HG03095 (cell line): ENCODE results near the gene FUT6.
"Not testable (repeated sequence)": the region's sequence is repeated elsewhere in the genome, so short reads cannot be mapped to it uniquely, and the experiment has no call there.

Source experiments
- ATAC-seq: cut with Tn5 transposase; IDR thresholded peaks from one replicate; pipeline ENCODE4 v1.9.1; 2021; ENCODE audit warnings: moderate library complexity; ENCODE audit not compliant: unreplicated experiment

Gene FUT6

GRCh38 chr19:5839065-5840017 is at the start of gene FUT6:
Gene FUT6 (minus strand): TSS chr19:5839702. CDS start chr19:5832567, 7,135 bp downstream.
- no peak for ATAC-seq

- ATAC-seq: not testable (repeated sequence)
Measured at GRCh38 chr19:5884065-5884811, 44.7 kb upstream of the FUT6 start.

- ATAC-seq: not testable (repeated sequence)
Measured at GRCh38 chr19:5883157-5883873, 43.8 kb upstream of the FUT6 start.

- no peak for ATAC-seq
Measured at GRCh38 chr19:5882421-5882968, 43.0 kb upstream of the FUT6 start.

- no peak for ATAC-seq
Measured at GRCh38 chr19:5881543-5882299, 42.2 kb upstream of the FUT6 start.

GRCh38 chr19:5880604-5881078 is 41.1 kb upstream of the FUT6 start:
- ATAC-seq: no peak

GRCh38 chr19:5880196-5880595 is 40.7 kb upstream of the FUT6 start:
- ATAC-seq: no peak

- no peak for ATAC-seq
Measured at GRCh38 chr19:5877882-5878281, 38.4 kb upstream of the FUT6 start.

- ATAC-seq: no peak
Measured at GRCh38 chr19:5877427-5877826, 37.9 kb upstream of the FUT6 start.

GRCh38 chr19:5874496-5874895 is 35.0 kb upstream of the FUT6 start:
- ATAC-seq: not testable (repeated sequence)

- no peak for ATAC-seq
Measured at GRCh38 chr19:5873617-5874199, 34.2 kb upstream of the FUT6 start.

GRCh38 chr19:5870986-5871394 is 31.5 kb upstream of the FUT6 start:
- ATAC-seq: no peak

GRCh38 chr19:5867201-5868136 is 28.0 kb upstream of the FUT6 start:
- ATAC-seq: no peak

- ATAC-seq: no peak
Measured at GRCh38 chr19:5865772-5866171, 26.3 kb upstream of the FUT6 start.

- no peak for ATAC-seq
Measured at GRCh38 chr19:5864725-5865486, 25.4 kb upstream of the FUT6 start.

- ATAC-seq: no peak
Measured at GRCh38 chr19:5864013-5864720, 24.7 kb upstream of the FUT6 start.

- no peak for ATAC-seq
Measured at GRCh38 chr19:5863030-5863665, 23.6 kb upstream of the FUT6 start.
